ENCODE results near the gene JAGN1. TPM values are rescaled to one million over a fixed set of nuclear protein-coding genes. Genes with fewer than 3 reads are reported as not detected.

JAGN1 gene
- total RNA-seq, 2 donors from 2014 or later = 39.8 to 44.8 TPM

GRCh38 chr3:9917820-9918219, 27.4 kb downstream of the JAGN1 start:
- DNase-seq (ENCODE audit: low spot score) = no peak
- H3K4me3 ChIP-seq = peak overlapping the region; percentile 54 to 69
- peak overlapping the region; percentile 90 to 92 for H3K27ac ChIP-seq
- H3K36me3 ChIP-seq = peaks cover 10% of the 10 kb centered on the region
- no peaks in the 10 kb centered on the region for H3K27me3 ChIP-seq
- TF ChIP-seq CTCF (IDR thresholded peaks at IDR 0.05) = no peak
- no peaks in the 10 kb centered on the region for H3K9me3 ChIP-seq
- peaks cover 0 to 36% of the 10 kb centered on the region in 2 donors for H3K4me1 ChIP-seq

GRCh38 chr3:9918261-9919038, 28.0 kb downstream of the JAGN1 start:
- Histone ChIP-seq H3K36me3 (peaks cover 14% of the 10 kb centered on the region), H3K4me1 (peaks cover 0 to 36% of the 10 kb centered on the region in 2 donors), H3K4me3 (no peak overlapping the region), H3K27ac (no peak overlapping the region), H3K27me3 (no peaks in the 10 kb centered on the region), H3K9me3 (no peaks in the 10 kb centered on the region)
- no peak for TF ChIP-seq CTCF (IDR thresholded peaks at IDR 0.05)
- DNase-seq (ENCODE audit: low spot score) = no peak

GRCh38 chr3:9928158-9928557, 37.7 kb downstream of the JAGN1 start:
- no peak for DNase-seq (ENCODE audit: low spot score)
- H3K36me3 ChIP-seq = peaks cover 41% of the 10 kb centered on the region
- H3K27ac ChIP-seq = no peak overlapping the region
- H3K4me1 ChIP-seq = peaks cover 0 to 9% of the 10 kb centered on the region in 2 donors
- H3K4me3 ChIP-seq = no peak overlapping the region
- H3K9me3 ChIP-seq = no peaks in the 10 kb centered on the region
- no peaks in the 10 kb centered on the region for H3K27me3 ChIP-seq
- no peak for TF ChIP-seq CTCF (IDR thresholded peaks at IDR 0.05)

GRCh38 chr3:9930804-9931418, 40.5 kb downstream of the JAGN1 start:
- no peak for DNase-seq (ENCODE audit: low spot score)
- peaks cover 24% of the 10 kb centered on the region for H3K36me3 ChIP-seq
- TF ChIP-seq CTCF (IDR thresholded peaks at IDR 0.05) = peak in 1 of 2 donors; percentile 27
- H3K27me3 ChIP-seq = no peaks in the 10 kb centered on the region
- H3K9me3 ChIP-seq = no peaks in the 10 kb centered on the region
- no peak overlapping the region for H3K27ac ChIP-seq
- H3K4me3 ChIP-seq = no peak overlapping the region
- peaks cover 0 to 27% of the 10 kb centered on the region in 2 donors for H3K4me1 ChIP-seq

GRCh38 chr3:9932535-9932842, 42.1 kb downstream of the JAGN1 start:
- no peak for TF ChIP-seq CTCF (IDR thresholded peaks at IDR 0.05)
- H3K27me3 ChIP-seq = no peaks in the 10 kb centered on the region
- H3K4me3 ChIP-seq = peak overlapping the region; percentile 68 to 81
- no peaks in the 10 kb centered on the region for H3K9me3 ChIP-seq
- H3K27ac ChIP-seq = peak overlapping the region; percentile 97 to 98
- peaks cover 33% of the 10 kb centered on the region for H3K36me3 ChIP-seq
- H3K4me1 ChIP-seq = peaks cover 0 to 31% of the 10 kb centered on the region in 2 donors
- no peak for DNase-seq (ENCODE audit: low spot score)

Measured in right atrium auricular region (tissue), 2 donors.